A549 (cell line): ENCODE results near the gene ORMDL2. TPM values are rescaled to one million over a fixed set of nuclear protein-coding genes. Genes with fewer than 3 reads are reported as not detected.

Experiments used
- ATAC-seq, 2 experiments: fragments of 200-7000 bp in 1 of 2; fragments of >200 bp in 1 of 2; cut with Nextera tagmentation in 1 of 2; cut with Tn5 transposase in 1 of 2; 3 replicates each; pipeline versions ENCODE4 v1.8.0 to v1.9.1; 2018 to 2020; ENCODE audit warnings: mild to moderate bottlenecking in 1 of 2, moderate library complexity in 1 of 2
- CTCF ChIA-PET: fragments of 300-600 bp; sonication (Branson Sonifier 250); formaldehyde crosslinking; extraction: SDS; loops from one replicate; lab custom pipeline; 2021; ENCODE audit warnings: antibody characterized with exemption, inconsistent platforms; lab: Yijun Ruan, JAX
- POLR2A ChIA-PET: fragments of 350-600 bp; formaldehyde crosslinking; extraction: SDS; loops from one replicate; lab custom pipeline; 2021; ENCODE audit warnings: antibody characterized with exemption, inconsistent platforms; lab: Yijun Ruan, JAX
- DNase-seq, 2 experiments: peaks; one replicate each; pipeline versions ENCODE4 v3.0.0 to v3.0.0-alpha.2; 2011 to 2016; ENCODE audit warnings: low read depth in 1 of 2, low spot score in 1 of 2
- FAIRE-seq: peaks from 2 replicates; lab custom pipeline; 2011; peaks lifted over from hg19 to GRCh38; lab: Jason Lieb, UNC
- H3K27ac ChIP-seq, 2 experiments: fragments of >200 bp; sonication (Bioruptor Twin); formaldehyde crosslinking; 3 replicates each; pipeline ENCODE4 v1.5.1; 2016 to 2017
- H3K4me1 ChIP-seq: fragments of >200 bp; sonication (Bioruptor Twin); formaldehyde crosslinking; 3 replicates; pipeline ENCODE4 v1.6.1; 2016
- H3K4me2 ChIP-seq: fragments of >200 bp; sonication (Bioruptor Twin); formaldehyde crosslinking; 3 replicates; pipeline ENCODE4 v1.6.1; 2016
- H3K4me3 ChIP-seq: fragments of >200 bp; sonication (Bioruptor Twin); formaldehyde crosslinking; 3 replicates; pipeline ENCODE4 v1.5.1; 2016
- H3K9me3 ChIP-seq: fragments of >200 bp; sonication (Bioruptor Twin); formaldehyde crosslinking; 3 replicates; pipeline ENCODE4 v1.6.1; 2016
- EHF ChIP-seq: fragments of 250-450 bp; sonication (Bioruptor Pico); IDR thresholded peaks from 2 replicates; pipeline ENCODE4 v1.5.0; 2020; ENCODE audit warnings: mild to moderate bottlenecking
- ELK1 ChIP-seq: fragments of 150-350 bp; IDR thresholded peaks from 2 replicates; pipeline ENCODE4 v1.6.1; 2014; ENCODE audit warnings: low read depth, mild to moderate bottlenecking, low read length
- EP300 ChIP-seq, 2 experiments: fragments of >200 bp; sonication (Bioruptor Twin); formaldehyde crosslinking; IDR thresholded peaks; 2 replicates in 1 of 2; 3 replicates in 1 of 2; pipeline ENCODE4 v1.6.1; 2016 to 2017
- ESRRA ChIP-seq: fragments of 150-350 bp; IDR thresholded peaks from 2 replicates; pipeline ENCODE4 v1.6.1; 2014; ENCODE audit warnings: mild to moderate bottlenecking, low read length, borderline replicate concordance
- GATA3 ChIP-seq: IDR thresholded peaks from 2 replicates; pipeline ENCODE4 v1.6.1; 2012; ENCODE audit warnings: borderline replicate concordance
- HDAC2 ChIP-seq: fragments of 200-600 bp; sonication (generic); IDR thresholded peaks from 2 replicates; pipeline ENCODE4 v1.6.1; 2016
- HES2 ChIP-seq: fragments of >200 bp; sonication (Bioruptor Twin); formaldehyde crosslinking; IDR thresholded peaks from 2 replicates; pipeline ENCODE4 v1.6.1; 2016
- HOXA7 ChIP-seq: fragments of 250-450 bp; sonication (Bioruptor Pico); IDR thresholded peaks from 2 replicates; pipeline ENCODE4 v1.5.0; 2020; ENCODE audit warnings: mild to moderate bottlenecking, moderate library complexity
- KDM5A ChIP-seq: fragments of 200-600 bp; sonication (generic); IDR thresholded peaks from 2 replicates; pipeline ENCODE4 v1.6.1; 2016; ENCODE audit warnings: antibody characterized with exemption, mild to moderate bottlenecking
- MAFK ChIP-seq: fragments of 450-650 bp; IDR thresholded peaks from 2 replicates; pipeline ENCODE4 v1.6.1; 2014; ENCODE audit not compliant: partially characterized antibody
- NPAS2 ChIP-seq: fragments of 250-450 bp; sonication (Bioruptor Pico); IDR thresholded peaks from 2 replicates; pipeline ENCODE4 v1.8.0; 2022; ENCODE audit warnings: mild to moderate bottlenecking, moderate library complexity, borderline replicate concordance
- NR3C1 ChIP-seq: fragments of >200 bp; sonication (Bioruptor Twin); formaldehyde crosslinking; IDR thresholded peaks from 3 replicates; pipeline ENCODE4 v1.6.1; 2017
- POLR2A ChIP-seq: IDR thresholded peaks from 2 replicates; pipeline ENCODE4 v1.6.1; 2012; ENCODE audit warnings: mild to moderate bottlenecking, low read length
- RAD21 ChIP-seq, 2 experiments: fragments of >200 bp in 1 of 2; sonication (Bioruptor Twin) in 1 of 2; formaldehyde crosslinking in 1 of 2; IDR thresholded peaks in 1 of 2; conservative IDR thresholded peaks in 1 of 2; 2 replicates in 1 of 2; 3 replicates in 1 of 2; pipeline ENCODE4 v1.6.1; 2012 to 2018; ENCODE audit warnings: inconsistent platforms in 1 of 2
- RARB ChIP-seq: fragments of 250-450 bp; sonication (Bioruptor Pico); IDR thresholded peaks from 2 replicates; pipeline ENCODE4 v1.8.0; 2021; ENCODE audit warnings: mild to moderate bottlenecking, moderate library complexity
- RFX5 ChIP-seq: fragments of 450-650 bp; IDR thresholded peaks from 2 replicates; pipeline ENCODE4 v1.7.1; 2014; ENCODE audit warnings: antibody characterized with exemption, mild to moderate bottlenecking, moderate library complexity
- SREBF2 ChIP-seq: fragments of 450-650 bp; IDR thresholded peaks from 2 replicates; pipeline ENCODE4 v1.6.1; 2014; ENCODE audit warnings: mild to moderate bottlenecking, moderate library complexity
- USF2 ChIP-seq: fragments of 450-650 bp; IDR thresholded peaks from 2 replicates; pipeline ENCODE4 v1.6.1; 2014; ENCODE audit warnings: antibody characterized with exemption
- ZC3H11A ChIP-seq: fragments of 450-650 bp; IDR thresholded peaks from 2 replicates; pipeline ENCODE4 v1.6.1; 2014; ENCODE audit warnings: antibody characterized with exemption, mild to moderate bottlenecking
- ZNF302 ChIP-seq: fragments of 250-450 bp; sonication (Bioruptor Pico); IDR thresholded peaks from 2 replicates; pipeline ENCODE4 v1.9.0; 2021; ENCODE audit warnings: inconsistent platforms, mild to moderate bottlenecking, moderate library complexity
- WGBS: methylation state at CpG from one replicate; pipeline ENCODE4 v1.1.6; 2017; ENCODE audit errors: missing lambda C conversion rate; 5-methylcytosine and 5-hydroxymethylcytosine counted together
- polyA plus RNA-seq, 4 experiments: library from polyadenylated mRNA; depleted of rRNA in 3 of 4; stranded (reverse); fragments of >200 nt; fragmentation: RNase III in 1 of 4; extraction: RNeasy Plus Mini Kit Qiagen cat#74134 plus additional on column Dnase treatment in 1 of 4; gene quantifications; 2 replicates in 3 of 4; 3 replicates in 1 of 4; pipeline ENCODE4 v1.2.3, GENCODE V29; 2011 to 2017
- TF ChIP-seq, protein P1 (sequence below): IDR thresholded peaks from 2 replicates; pipeline ENCODE4 v1.6.1; 2012; ENCODE audit warnings: low read depth, borderline replicate concordance

The ORMDL2 gene
- polyA plus RNA-seq, 2 of the 4 experiments (the other 2 are of a cell fraction): 79.0 to 93.6 TPM

DNA sequence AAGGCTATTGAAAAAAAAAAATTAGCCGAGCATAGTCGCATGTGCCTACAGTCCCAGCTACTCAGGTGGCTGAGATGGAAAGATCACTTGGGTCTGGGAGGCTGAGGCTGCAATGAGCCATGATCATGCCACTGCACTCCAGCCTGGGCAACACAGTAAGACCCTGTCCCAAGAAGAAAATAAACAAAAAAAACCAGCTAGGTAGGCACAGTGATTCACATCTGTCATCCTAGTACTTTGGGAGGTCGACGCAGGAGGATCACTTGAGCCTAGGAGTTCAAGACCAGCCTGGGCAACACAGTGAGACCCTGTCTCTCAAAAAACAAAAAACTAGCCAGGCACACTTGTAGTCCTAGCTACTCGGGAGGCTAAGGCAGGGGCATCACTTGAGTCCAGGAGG is 8.6 kb upstream of the ORMDL2 start:
- TF ChIP-seq MAFK (no peak), ESRRA (no peak), RFX5 (no peak), GATA3 (no peak), HDAC2 (no peak)
- FAIRE-seq: no peak
- CTCF ChIA-PET: interaction anchor here (0.9 to 7.4 kb wide), 5 partner anchors 9 to 71 kb away, joined by 3 to 35 read pairs (median 11); partner anchors contain the start of genes ORMDL2 and SARNP

GRCh38 chr12:55812088-55812487 is 5.8 kb upstream of the ORMDL2 start:
- FAIRE-seq: no peak
- Histone ChIP-seq H3K4me1 (peaks cover 9% of the 10 kb centered on the region; the same call in 2 of the 3 replicates), H3K4me3 (no peak overlapping the region), H3K27ac (no peak overlapping the region), H3K4me2 (no peak overlapping the region), H3K9me3 (no peaks in the 10 kb centered on the region)
- DNase-seq: no peak
- no peak for TF ChIP-seq RARB (CRISPR knock-in tag)
- no peak for TF ChIP-seq ZC3H11A
- TF ChIP-seq SREBF2: no peak
- ChIA-PET POLR2A (no interaction called here), CTCF (interaction anchor here (0.6 to 4.9 kb wide), 8 partner anchors 8 to 341 kb away, joined by 3 to 25 read pairs (median 4); partner anchors contain the start of gene MYL6B)
- ATAC-seq: no peak
- 75% methylated on average over 1 of the region's 1 CpG for WGBS

More for the DNA sequence above, 8.6 kb upstream of the ORMDL2 start:
- DNase-seq (no peak), ATAC-seq (no peak)
- no peaks in the 10 kb centered on the region for H3K9me3 ChIP-seq
- 91% methylated on average over 5 of the region's 5 CpGs for WGBS
- no peak overlapping the region for H3K4me2 ChIP-seq
- H3K27ac ChIP-seq: no peak overlapping the region
- POLR2A ChIA-PET: interaction anchor here (1.6 kb wide), 1 partner anchor 8 kb away, joined by 8 read pairs; the partner anchor contains the start of genes ORMDL2 and SARNP
- no peak overlapping the region for H3K4me3 ChIP-seq
- no peaks in the 10 kb centered on the region; the same call in 2 of the 3 replicates for H3K4me1 ChIP-seq

GRCh38 chr12:55814257-55814656 is 3.6 kb upstream of the ORMDL2 start:
- TF ChIP-seq EHF (CRISPR knock-in tag) (no peak), USF2 (no peak), ELK1 (no peak), POLR2A (no peak), HOXA7 (no peak), KDM5A (no peak), HES2 (no peak), ZNF302 (no peak), NPAS2 (CRISPR knock-in tag) (no peak), RFX5 (no peak), NR3C1 (no peak), RAD21 (conservative IDR thresholded peaks at IDR 0.05 in 1 of 2, IDR thresholded peaks at IDR 0.05 in 1 of 2) (no peak), EP300 (IDR thresholded peaks at IDR 0.05) (no peak)
- TF ChIP-seq, protein P1, sequence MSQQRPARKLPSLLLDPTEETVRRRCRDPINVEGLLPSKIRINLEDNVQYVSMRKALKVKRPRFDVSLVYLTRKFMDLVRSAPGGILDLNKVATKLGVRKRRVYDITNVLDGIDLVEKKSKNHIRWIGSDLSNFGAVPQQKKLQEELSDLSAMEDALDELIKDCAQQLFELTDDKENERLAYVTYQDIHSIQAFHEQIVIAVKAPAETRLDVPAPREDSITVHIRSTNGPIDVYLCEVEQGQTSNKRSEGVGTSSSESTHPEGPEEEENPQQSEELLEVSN: no peak
- CTCF ChIA-PET: interaction anchor here (1.4 to 4.9 kb wide), 2 partner anchors 76 to 126 kb away, joined by 5 to 25 read pairs; no protein-coding TSS in a partner anchor
- H3K4me2 ChIP-seq: no peak overlapping the region
- H3K4me3 ChIP-seq: no peak overlapping the region
- no peak for FAIRE-seq
- no peak for ATAC-seq
- H3K4me1 ChIP-seq: peaks cover 16% of the 10 kb centered on the region
- POLR2A ChIA-PET: no interaction called here
- DNase-seq: no peak
- no peak overlapping the region for H3K27ac ChIP-seq
- H3K9me3 ChIP-seq: no peaks in the 10 kb centered on the region
